Esophagus mucosa (tissue), 1 donor: ENCODE measurements around the gene VPS13D. TPM values are rescaled to one million over a fixed set of nuclear protein-coding genes. Genes with fewer than 3 reads are reported as not detected.
"Not testable (repeated sequence)": the region's sequence is repeated elsewhere in the genome, so short reads cannot be mapped to it uniquely, and the experiment has no call there.

Experiments used
- ATAC-seq: fragments of 200-7000 bp; cut with Tn5 transposase; one replicate; pipeline ENCODE4 v1.9.1; 2020
- total RNA-seq: library from RNA; stranded (reverse); gene quantifications from one replicate; pipeline ENCODE4 v1.2.4, GENCODE V29; 2023
- donor health status: DM: yes; HTN: yes; CAD: no.

Gene VPS13D
- total RNA-seq, 1 donor from 2014 or later = 69.4 TPM

DNA sequence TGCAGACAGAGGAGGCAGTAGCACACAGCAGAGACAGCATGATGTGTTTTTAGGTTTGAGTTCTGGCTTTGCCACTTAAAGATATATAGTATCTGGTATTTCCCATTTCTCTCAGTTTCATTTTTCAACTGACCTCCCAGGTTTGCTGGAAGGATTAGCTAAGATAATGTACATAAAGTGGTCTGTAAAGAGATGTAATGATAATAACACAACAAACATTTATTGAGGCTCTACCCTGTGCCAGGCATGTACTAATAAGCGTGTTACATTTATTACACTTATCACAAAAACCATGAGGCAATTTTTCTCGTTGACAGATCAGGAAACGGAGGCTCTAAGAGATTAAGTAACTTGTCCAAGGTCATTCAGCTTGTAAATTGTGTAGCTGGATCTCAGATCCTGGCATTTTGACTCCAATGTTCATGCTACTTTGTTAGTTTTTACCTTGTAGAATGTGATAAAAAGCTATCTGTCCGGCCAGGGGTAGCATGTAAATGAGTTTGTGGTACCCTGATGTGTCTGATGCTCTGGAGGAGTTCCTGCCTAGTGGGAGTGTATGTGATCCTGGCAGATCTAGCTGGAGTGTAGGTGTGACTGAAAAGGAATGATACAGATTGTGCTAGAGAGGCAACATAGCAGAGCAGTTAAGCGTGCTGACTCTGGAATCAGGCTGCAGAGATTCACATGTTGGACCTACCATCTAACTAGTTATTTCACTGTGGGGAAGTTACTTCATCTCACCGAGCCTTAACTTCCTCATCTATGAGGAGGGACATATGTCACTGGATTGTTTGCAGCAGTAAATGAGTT lies 146.6 kb downstream of the VPS13D start:
- no peak for ATAC-seq

GRCh38 chr1:12380326-12381249 lies 150.8 kb downstream of the VPS13D start:
- ATAC-seq = no peak

DNA sequence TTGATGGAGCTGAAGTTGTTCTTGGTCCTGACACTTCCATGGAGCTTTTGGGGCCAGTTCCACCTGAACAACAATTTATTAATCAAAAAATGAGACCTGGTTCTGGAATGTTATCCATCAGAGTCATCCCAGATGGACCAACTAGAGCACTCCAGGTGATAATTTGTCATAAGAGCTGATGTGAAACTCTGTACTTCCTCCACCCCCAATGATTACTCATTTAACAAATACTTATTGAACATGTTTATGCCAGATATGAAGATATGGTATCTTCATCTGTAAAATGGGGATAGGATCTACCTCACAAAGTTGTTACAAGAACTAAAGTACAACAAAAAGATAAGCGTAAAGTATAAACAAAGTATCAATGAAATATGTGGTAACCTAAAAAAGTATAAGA lies 153.2 kb downstream of the VPS13D start:
- no peak for ATAC-seq

DNA sequence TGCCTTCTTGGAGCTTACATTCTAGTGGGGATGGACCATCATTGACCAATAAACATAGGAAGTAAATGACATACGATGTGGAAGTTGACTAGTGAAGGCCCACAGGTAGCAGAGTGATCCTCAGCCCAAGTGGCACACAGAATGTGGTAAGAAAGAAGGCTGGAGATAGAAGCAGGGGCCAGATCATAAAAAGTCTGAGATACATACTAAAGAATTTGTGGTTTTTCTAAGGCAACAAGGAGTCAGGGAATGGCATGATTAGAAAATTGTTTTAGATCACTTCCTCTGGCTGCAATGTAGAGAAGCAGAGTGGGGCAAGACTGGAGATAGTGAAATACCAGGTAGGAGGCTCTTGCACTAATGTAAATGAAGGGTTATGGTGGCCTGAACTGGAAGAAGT lies 154.0 kb downstream of the VPS13D start:
- no peak for ATAC-seq

DNA sequence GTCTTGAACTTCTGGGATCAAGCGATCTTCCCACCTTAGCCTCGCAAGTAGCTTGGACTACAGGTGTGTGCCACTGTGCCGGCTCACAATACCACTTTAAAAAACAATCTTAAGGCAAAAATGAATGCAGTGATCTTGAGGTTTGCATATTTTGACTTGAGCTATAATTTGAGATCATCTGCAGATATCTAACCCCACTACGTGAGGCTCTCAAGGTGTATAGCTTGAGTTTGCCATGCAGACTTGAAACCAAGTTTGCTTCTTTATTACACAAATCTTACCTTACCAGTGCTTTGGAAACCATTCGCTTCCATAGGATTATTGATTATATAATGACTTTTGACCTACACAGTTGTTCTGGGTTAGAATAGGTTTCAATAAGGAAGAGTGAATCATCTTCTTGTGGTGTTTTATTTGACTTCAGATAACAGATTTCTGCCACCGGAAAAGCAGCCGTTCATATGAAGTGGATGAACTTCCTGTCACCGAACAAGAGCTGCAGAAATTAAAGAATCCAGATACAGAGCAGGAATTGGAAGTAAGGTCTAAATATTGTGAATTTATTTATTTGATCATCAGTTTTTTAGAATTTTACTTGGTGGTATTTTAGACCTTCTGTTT lies 155.1 kb downstream of the VPS13D start:
- no peak for ATAC-seq

GRCh38 chr1:12386130-12386529 lies 156.3 kb downstream of the VPS13D start:
- peak; percentile 95 for ATAC-seq

GRCh38 chr1:12387641-12388040 lies 157.8 kb downstream of the VPS13D start:
- ATAC-seq = no peak

GRCh38 chr1:12390296-12390695 lies 160.5 kb downstream of the VPS13D start:
- not testable (repeated sequence) for ATAC-seq

GRCh38 chr1:12397462-12398450 lies 167.9 kb downstream of the VPS13D start:
- no peak for ATAC-seq

GRCh38 chr1:12398479-12398878 lies 168.6 kb downstream of the VPS13D start:
- no peak for ATAC-seq

DNA sequence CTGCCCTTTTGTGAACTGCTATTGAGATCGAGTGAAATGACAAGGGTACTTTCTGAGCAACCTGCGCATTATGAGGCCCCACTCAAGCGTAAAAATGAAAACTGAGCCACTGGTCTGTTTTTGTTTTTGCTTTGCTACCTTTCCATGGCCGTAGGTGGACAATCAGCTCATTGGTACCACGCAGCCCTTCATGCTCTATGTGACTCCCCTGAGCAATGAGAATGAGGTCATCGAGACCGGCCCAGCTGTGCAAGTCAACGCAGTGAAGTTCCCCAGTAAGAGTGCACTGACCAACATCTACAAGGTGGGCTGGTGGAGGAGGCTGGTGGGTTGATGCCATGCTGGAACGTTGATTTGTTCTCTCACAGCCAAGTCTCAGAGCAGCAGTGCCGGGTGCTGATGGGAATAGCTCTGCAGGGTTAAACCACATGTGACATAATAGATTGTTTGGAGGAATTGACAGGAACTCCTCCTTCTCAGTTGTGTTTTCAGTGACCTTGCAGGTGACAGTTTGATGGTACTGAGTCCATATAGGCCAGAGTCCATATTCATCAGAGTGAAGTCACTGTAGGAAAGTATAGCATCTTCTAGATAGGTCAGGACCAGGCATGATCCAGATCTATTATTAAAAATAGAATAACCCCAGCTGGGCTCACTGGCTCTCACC lies 170.3 kb downstream of the VPS13D start:
- no peak for ATAC-seq

GRCh38 chr1:12402159-12402673 lies 172.4 kb downstream of the VPS13D start:
- ATAC-seq = no peak

GRCh38 chr1:12402842-12403241 lies 173.0 kb downstream of the VPS13D start:
- ATAC-seq = no peak

DNA sequence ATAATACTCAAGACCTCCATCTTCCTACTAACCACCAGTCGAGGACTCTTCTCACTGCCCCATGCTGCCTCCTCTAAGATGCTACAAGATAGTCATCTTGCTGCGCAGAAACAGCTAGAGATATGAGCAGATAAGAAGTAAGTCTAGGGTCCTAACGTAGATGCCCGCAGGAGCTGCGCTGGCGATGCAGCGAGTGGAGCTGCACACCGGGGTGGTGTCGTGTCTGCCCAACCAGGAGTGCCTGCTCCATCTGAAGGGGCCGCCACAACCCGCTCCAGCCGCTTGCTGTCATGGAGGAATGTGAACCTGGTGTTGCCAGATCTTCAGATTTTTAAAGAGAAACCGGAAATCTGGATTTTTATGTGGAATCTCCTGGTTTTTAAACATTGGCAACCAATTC lies 175.1 kb downstream of the VPS13D start:
- ATAC-seq = no peak

- no peak for ATAC-seq
These were observed 175.7 kb downstream of the VPS13D start for GRCh38 chr1:12405325-12406210.

GRCh38 chr1:12406211-12407021 lies 176.6 kb downstream of the VPS13D start:
- ATAC-seq = no peak

DNA sequence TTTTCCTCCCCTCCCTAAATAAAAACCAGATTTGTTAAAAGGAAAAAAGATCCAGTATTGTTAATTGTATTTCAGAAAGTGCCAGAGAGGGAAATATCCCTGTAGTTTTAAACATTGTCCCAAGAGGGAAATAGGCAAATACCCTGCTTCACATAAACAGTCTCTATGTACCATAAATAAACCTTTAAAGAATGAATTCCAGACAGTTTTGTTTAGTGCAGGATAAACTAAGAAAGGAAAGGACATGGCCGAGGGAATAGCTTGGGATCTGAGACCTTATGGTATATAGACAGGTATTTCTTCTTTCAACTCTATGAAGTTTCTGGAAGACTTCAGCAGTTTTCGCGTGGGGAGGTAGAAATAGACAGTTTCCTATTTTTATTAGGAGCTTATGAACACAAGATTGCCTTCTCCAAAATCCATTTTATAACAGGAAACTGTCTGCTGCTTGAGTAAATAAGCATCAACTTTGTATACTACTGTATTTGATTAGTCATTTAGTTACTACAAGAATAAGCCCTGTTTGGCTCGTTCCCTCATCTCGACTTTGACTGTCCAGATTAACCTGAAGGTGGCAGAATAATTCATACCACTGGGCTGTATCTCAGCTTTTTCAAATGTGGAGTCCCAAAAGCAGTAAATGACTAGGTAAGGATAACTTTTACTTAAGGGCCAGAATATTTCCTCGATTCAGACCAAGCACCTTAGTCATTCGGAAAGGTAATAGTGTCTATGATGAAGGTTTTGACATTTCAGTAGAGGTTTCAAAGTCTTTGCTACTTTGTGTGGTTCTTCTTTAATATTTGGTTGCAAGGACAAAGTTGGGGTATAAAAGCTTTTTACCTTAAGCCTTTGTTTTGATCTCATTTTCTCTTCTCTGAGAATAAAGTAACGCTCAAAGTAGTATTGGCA lies 177.5 kb downstream of the VPS13D start:
- peak; percentile 89 for ATAC-seq

GRCh38 chr1:12407962-12408454 lies 178.2 kb downstream of the VPS13D start:
- ATAC-seq = no peak
